Brain microvascular endothelial cell (primary cell): ENCODE measurements around the gene VPS18.

Source experiments
- DNase-seq: peaks from one replicate; pipeline ENCODE4 v3.0.0-alpha.2; 2020
- H3K27ac ChIP-seq: fragments of 250-450 bp; sonication (Bioruptor Pico); 2 replicates; pipeline ENCODE4 v1.5.1; 2020; ENCODE audit warnings: mild to moderate bottlenecking, moderate library complexity
- H3K27me3 ChIP-seq: fragments of 250-450 bp; sonication (Bioruptor Pico); replicated peaks from 2 replicates; pipeline ENCODE4 v1.5.1; 2020; ENCODE audit warnings: mild to moderate bottlenecking
- H3K36me3 ChIP-seq: fragments of 250-450 bp; sonication (Bioruptor Pico); replicated peaks from 2 replicates; pipeline ENCODE4 v1.5.1; 2020; ENCODE audit warnings: mild to moderate bottlenecking
- H3K4me3 ChIP-seq: 2 replicates; pipeline ENCODE4 v1.5.1; 2011; ENCODE audit warnings: low read depth, mild to moderate bottlenecking, control low read depth, low read length, moderate library complexity
- CTCF ChIP-seq: IDR thresholded peaks from 2 replicates; pipeline ENCODE4 v1.5.1; 2011; ENCODE audit warnings: low read depth, mild to moderate bottlenecking, moderate library complexity, low read length, control low read depth, inconsistent platforms; ENCODE audit errors: missing control alignments
- in situ Hi-C: cut with HindIII; loops from 2 replicates; pipeline ENCODE4 v1.10.0; 2017; ENCODE audit warnings: low sequenced_read_pairs, low pct_ligation_motif_present

Gene VPS18

DNA sequence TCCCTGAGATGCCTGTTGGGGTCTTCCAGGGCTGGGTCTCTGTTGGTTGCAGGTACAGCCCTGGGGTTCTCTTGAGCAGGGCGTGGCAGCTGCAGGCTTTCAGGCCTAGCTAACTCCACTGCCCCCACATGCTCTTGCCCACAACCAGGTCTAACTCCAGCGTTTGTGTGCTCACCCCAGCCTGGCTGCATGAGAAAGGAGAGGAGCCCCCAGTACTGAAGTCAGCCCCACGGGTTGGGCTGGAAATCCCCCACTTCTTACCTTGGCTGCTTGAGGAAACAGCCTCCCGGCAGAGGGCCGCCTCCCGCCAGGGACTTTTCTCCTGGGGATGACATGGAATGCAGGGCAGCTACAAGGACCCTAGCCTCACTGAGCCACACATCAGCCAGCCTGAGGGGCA lies 18.2 kb downstream of the VPS18 start:
- Histone ChIP-seq H3K4me3 (no peak overlapping the region), H3K36me3 (no peaks in the 10 kb centered on the region), H3K27ac (no peak overlapping the region), H3K27me3 (no peaks in the 10 kb centered on the region)
- no peak for TF ChIP-seq CTCF
- in situ Hi-C loops = loop anchor here (25.0 kb wide), 1 partner anchor 100 kb away; no protein-coding TSS in a partner anchor
- DNase-seq = no peak

DNA sequence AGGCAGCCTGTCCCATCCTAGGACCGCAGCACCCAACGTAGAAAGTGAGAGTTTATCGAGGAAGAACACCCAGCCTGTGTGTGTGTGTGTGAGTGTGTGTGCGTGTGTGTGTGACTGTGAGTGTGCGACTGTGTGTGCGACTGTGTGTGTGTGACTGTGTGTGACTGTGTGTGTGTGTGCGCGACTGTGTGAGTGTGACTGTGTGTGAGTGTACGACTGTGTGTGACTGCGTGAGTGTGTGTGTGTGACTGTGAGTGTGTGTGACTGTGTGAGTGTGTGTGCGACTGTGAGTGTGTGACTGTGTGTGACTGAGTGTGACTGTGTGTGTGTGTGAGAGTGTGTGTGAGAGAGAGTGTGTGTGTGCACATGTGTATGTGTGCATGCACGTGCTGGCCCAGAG lies 19.8 kb downstream of the VPS18 start:
- H3K4me3 ChIP-seq = no peak overlapping the region
- in situ Hi-C loops = loop anchor here (25.0 kb wide), 1 partner anchor 98 kb away; no protein-coding TSS in a partner anchor
- TF ChIP-seq CTCF = no peak
- no peaks in the 10 kb centered on the region for H3K27me3 ChIP-seq
- DNase-seq = no peak
- no peaks in the 10 kb centered on the region for H3K36me3 ChIP-seq
- H3K27ac ChIP-seq = no peak overlapping the region

GRCh38 chr15:40914486-40914885 lies 20.2 kb downstream of the VPS18 start:
- H3K27me3 ChIP-seq = no peaks in the 10 kb centered on the region
- H3K36me3 ChIP-seq = no peaks in the 10 kb centered on the region
- no peak overlapping the region for H3K4me3 ChIP-seq
- DNase-seq = no peak
- TF ChIP-seq CTCF = no peak
- in situ Hi-C loops = loop anchor here (25.0 kb wide), 1 partner anchor 98 kb away; no protein-coding TSS in a partner anchor
- H3K27ac ChIP-seq = no peak overlapping the region

DNA sequence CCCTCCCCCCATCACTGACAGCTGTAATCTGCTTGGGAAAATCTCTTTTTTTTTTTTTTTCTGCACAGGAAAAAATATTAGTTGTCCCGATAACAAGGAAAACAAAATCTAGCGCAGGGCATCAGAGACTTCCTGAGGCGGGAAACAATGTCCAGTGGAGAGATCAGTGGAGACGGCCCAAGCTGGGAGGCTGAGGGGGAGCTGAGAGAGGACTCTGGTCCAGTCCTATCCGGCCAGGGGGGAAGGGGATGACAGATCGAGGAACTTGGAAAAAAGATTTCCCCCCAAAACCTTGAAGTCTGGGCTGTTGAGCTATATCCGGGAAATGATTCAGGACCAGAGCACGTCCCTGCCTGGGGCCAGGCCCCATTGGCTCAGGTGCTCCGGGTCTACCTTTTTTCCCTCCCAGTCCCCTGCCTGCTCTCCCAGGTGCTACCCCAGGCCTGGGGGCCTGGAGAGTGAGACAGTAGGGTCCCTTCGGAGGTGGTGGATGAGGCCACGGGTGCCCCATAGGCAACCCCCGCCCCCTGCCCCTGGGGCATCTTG lies 20.9 kb downstream of the VPS18 start:
- no peaks in the 10 kb centered on the region for H3K27me3 ChIP-seq
- in situ Hi-C loops = loop anchor here (25.0 kb wide), 1 partner anchor 97 kb away; no protein-coding TSS in a partner anchor
- no peak for DNase-seq
- no peak overlapping the region for H3K4me3 ChIP-seq
- no peak for TF ChIP-seq CTCF
- H3K27ac ChIP-seq = no peak overlapping the region
- H3K36me3 ChIP-seq = no peaks in the 10 kb centered on the region

- H3K27me3 ChIP-seq = no peaks in the 10 kb centered on the region
- H3K36me3 ChIP-seq = no peaks in the 10 kb centered on the region
- DNase-seq = no peak
- in situ Hi-C loops = loop anchor here (25.0 kb wide), 1 partner anchor 97 kb away; no protein-coding TSS in a partner anchor
- H3K27ac ChIP-seq = no peak overlapping the region
- H3K4me3 ChIP-seq = no peak overlapping the region
- no peak for TF ChIP-seq CTCF
Measured at GRCh38 chr15:40915679-40916078, 21.4 kb downstream of the VPS18 start.

DNA sequence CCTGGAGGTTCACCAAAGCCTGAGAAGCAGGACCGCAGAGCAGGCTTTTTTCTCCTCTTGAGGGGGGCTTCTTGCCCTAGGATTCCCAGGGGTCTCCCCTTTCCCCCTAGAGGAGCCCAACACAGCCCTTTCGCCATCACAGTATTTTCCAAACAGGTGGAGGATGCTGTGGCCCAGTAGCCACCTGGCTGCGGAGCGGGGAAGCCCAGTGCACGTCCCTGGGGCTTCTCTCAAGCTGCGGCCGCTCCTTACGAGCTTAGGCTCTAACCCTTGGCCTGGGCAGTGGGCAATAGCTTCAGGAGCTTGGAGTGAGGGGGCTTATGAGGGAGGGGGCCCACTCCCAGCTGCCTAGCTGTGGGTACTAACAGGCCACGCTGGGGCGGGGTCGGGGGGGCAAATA lies 23.3 kb downstream of the VPS18 start:
- in situ Hi-C loops = loop anchor here (25.0 kb wide), 1 partner anchor 95 kb away; no protein-coding TSS in a partner anchor
- no peak for TF ChIP-seq CTCF
- no peak overlapping the region for H3K27ac ChIP-seq
- H3K36me3 ChIP-seq = no peaks in the 10 kb centered on the region
- DNase-seq = no peak
- no peaks in the 10 kb centered on the region for H3K27me3 ChIP-seq
- H3K4me3 ChIP-seq = no peak overlapping the region
